GM23248 (cell line): Measurements from ENCODE around the gene NPC1L1. TPM values are rescaled to one million over a fixed set of nuclear protein-coding genes. Genes with fewer than 3 reads are reported as not detected.
A peak's percentile ranks its signal among the peaks of the same experiment; 100 is the strongest.

Experiments used
- DNase-seq: peaks from one replicate; pipeline ENCODE4 v3.0.0-alpha.2; 2015
- H2AFZ ChIP-seq: fragments of 200-600 bp; sonication (generic); 2 replicates; pipeline ENCODE4 v1.6.1; 2016; ENCODE audit warnings: antibody characterized with exemption
- H3F3A ChIP-seq: fragments of 200-600 bp; sonication (generic); 2 replicates; pipeline ENCODE4 v1.6.1; 2016; ENCODE audit warnings: mild to moderate bottlenecking, antibody characterized with exemption, mixed run types; ENCODE audit not compliant: insufficient read depth
- H3K27ac ChIP-seq: fragments of 200-600 bp; sonication (generic); 2 replicates; pipeline ENCODE4 v1.5.1; 2016; ENCODE audit warnings: mild to moderate bottlenecking
- H3K27me3 ChIP-seq: fragments of 200-600 bp; sonication (generic); replicated peaks from 2 replicates; pipeline ENCODE4 v1.6.1; 2016; ENCODE audit warnings: mild to moderate bottlenecking; ENCODE audit not compliant: insufficient read depth
- H3K36me3 ChIP-seq: fragments of 200-600 bp; sonication (generic); 2 replicates; pipeline ENCODE4 v1.6.1; 2016; ENCODE audit warnings: low read depth, mild to moderate bottlenecking
- H3K4me1 ChIP-seq: fragments of 200-600 bp; sonication (generic); 2 replicates; pipeline ENCODE4 v1.6.1; 2016; ENCODE audit warnings: mild to moderate bottlenecking; ENCODE audit not compliant: insufficient read depth
- H3K4me2 ChIP-seq: fragments of 200-600 bp; sonication (generic); one replicate; pipeline ENCODE4 v1.6.1; 2016; ENCODE audit warnings: mild to moderate bottlenecking; ENCODE audit not compliant: unreplicated experiment
- H3K4me3 ChIP-seq: fragments of 200-600 bp; sonication (generic); 2 replicates; pipeline ENCODE4 v1.5.1; 2016; ENCODE audit warnings: mild to moderate bottlenecking
- H3K79me2 ChIP-seq: fragments of 200-600 bp; sonication (generic); 2 replicates; pipeline ENCODE4 v1.6.1; 2016; ENCODE audit warnings: mild to moderate bottlenecking; ENCODE audit not compliant: insufficient read depth
- H3K9ac ChIP-seq: fragments of 200-600 bp; sonication (generic); 2 replicates; pipeline ENCODE4 v1.6.1; 2016; ENCODE audit warnings: mild to moderate bottlenecking
- H3K9me2 ChIP-seq: fragments of 200-600 bp; sonication (generic); 2 replicates; pipeline ENCODE4 v1.6.1; 2016; ENCODE audit warnings: mixed run types, mild to moderate bottlenecking, moderate library complexity; ENCODE audit not compliant: insufficient read depth
- H3K9me3 ChIP-seq: fragments of 200-600 bp; sonication (generic); one replicate; pipeline ENCODE4 v1.6.1; 2017; ENCODE audit warnings: low read depth
- H4K20me1 ChIP-seq: fragments of 200-600 bp; sonication (generic); 2 replicates; pipeline ENCODE4 v1.6.0; 2016; ENCODE audit not compliant: insufficient read depth
- EZH2 ChIP-seq: fragments of 200-600 bp; sonication (generic); IDR thresholded peaks from 2 replicates; pipeline ENCODE4 v1.6.1; 2018; ENCODE audit warnings: antibody characterized with exemption, mild to moderate bottlenecking; ENCODE audit not compliant: insufficient read depth, poor library complexity, severe bottlenecking
- EZH2phosphoT487 ChIP-seq: fragments of 200-600 bp; sonication (generic); IDR thresholded peaks from 2 replicates; pipeline ENCODE4 v1.6.1; 2018; ENCODE audit warnings: antibody characterized with exemption, moderate library complexity, mild to moderate bottlenecking, low read depth; ENCODE audit not compliant: insufficient read depth
- WGBS, 2 experiments: methylation state at CpG; one replicate each; pipeline ENCODE4 v1.1.6; 2015 to 2017; ENCODE audit warnings: low lambda C conversion rate in 2 of 2, low coverage in 1 of 2; ENCODE audit errors: missing lambda C conversion rate in 2 of 2; 5-methylcytosine and 5-hydroxymethylcytosine counted together
- in situ Hi-C: fragments of 300-500 bp; cut with MboI; formaldehyde crosslinking; loops from 2 replicates; pipeline ENCODE4 v1.15.0; 2020
- polyA plus RNA-seq: library from polyadenylated mRNA; unstranded; fragments of >200 nt; fragmentation: Nextera tagmentation; extraction: Ambion mirVana; gene quantifications from 2 replicates; pipeline ENCODE4 v1.2.1, GENCODE V29; 2016
- total RNA-seq: library from RNA; depleted of rRNA; stranded (reverse); fragments of >200 nt; shearing (Covaris generic); gene quantifications from 2 replicates; pipeline ENCODE4 v1.2.3, GENCODE V29; 2014

The NPC1L1 gene
- total and polyA plus RNA-seq, 2 experiments from 2014 or later, result not detected

DNA sequence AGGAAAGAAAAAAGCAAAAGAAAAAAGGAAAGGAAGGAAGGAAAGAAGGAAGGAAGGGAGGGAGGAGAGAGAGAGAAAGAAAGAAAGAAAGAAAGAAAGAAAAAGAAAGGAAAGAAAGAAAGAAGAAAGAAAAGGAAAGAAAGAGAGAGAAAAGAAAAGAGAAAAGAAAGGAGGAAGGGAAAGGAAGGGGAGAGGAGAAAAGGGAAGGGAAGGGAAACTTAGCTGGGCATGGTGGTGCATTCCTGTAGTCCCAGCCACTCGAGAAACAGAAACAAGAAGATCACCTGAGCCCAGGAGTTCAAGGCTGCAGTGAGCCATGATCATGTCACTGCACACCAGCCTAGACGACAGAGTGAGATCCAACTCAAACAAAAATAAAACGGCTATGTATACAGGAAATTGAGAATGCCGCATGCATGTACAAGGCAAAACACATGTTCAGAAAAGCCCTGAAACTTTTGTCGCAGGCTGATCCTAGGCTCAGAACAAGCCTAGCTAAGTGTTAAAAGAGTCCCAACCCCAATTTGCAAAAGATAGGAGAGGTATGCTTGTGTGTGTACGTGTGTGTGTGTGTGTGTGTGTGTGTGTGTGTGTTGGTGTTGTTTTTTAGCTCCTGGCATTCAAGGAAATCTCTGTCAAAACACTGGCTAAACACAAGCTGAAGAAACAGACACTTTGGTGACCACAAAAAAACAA lies 6.6 kb upstream of the NPC1L1 start:
- Histone ChIP-seq H3K4me2 (no peak overlapping the region), H3K79me2 (no peaks in the 10 kb centered on the region), H3K27ac (no peak overlapping the region), H2AFZ (peak overlapping the region; percentile 3; the same call in 1 of the 2 replicates), H3K4me1 (peaks cover 5% of the 10 kb centered on the region; the same call in 1 of the 2 replicates), H3K4me3 (no peak overlapping the region), H3K9me3 (no peaks in the 10 kb centered on the region), H3F3A (0 out of 2 replicates have a peak, but pooled peaks cover 6% of the 10 kb centered on the region), H3K36me3 (no peaks in the 10 kb centered on the region), H3K9me2 (no peaks in the 10 kb centered on the region), H3K9ac (no peak overlapping the region), H3K27me3 (0 out of 2 replicates have a peak, but pooled peaks cover 12% of the 10 kb centered on the region), H4K20me1 (no peaks in the 10 kb centered on the region)
- WGBS, 2 experiments, result 5 to 8% methylated on average over 6 of the region's 6 CpGs
- in situ Hi-C loops, result no loop called here
- no peak for TF ChIP-seq EZH2
- no peak for TF ChIP-seq EZH2phosphoT487
- DNase-seq, result no peak

DNA sequence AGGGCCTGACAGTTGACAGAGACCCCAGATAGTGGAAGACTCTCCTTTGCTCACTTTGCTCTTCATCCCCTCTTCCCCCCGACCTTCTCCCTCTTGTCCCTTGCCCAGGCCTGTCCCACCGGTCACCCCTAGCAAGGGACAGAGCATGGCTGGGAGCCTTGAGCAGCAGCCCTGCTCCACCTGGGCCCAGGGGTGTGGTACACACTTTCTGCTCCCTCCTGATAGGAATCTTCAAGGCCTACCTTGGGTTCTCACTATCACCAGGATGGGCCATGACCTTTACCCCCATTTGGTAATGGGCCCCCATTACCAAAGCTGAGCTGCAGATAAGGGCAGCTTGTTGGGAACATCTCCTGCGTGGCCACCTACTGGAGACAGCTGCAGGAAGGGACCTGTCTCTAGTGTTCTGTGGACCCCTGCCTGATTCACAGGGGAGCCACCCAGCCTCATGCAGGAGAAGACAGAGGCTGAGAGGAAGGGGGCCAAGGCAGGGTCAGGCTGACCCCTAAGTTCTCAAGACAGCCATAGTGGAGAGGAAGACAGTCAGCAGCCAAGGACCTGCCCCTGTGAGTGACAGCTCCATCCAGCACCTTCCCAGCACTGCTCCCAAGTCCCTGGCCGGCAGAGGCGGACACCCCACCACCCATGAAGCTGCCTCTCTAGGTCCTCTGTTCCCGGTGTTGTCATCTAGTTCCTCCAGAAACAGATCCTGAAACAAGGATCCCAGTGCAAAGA lies 913 bp upstream of the NPC1L1 start:
- no peak for DNase-seq
- Histone ChIP-seq H4K20me1 (no peaks in the 10 kb centered on the region), H3K9me2 (no peaks in the 10 kb centered on the region), H3K36me3 (no peaks in the 10 kb centered on the region), H3F3A (0 out of 2 replicates have a peak, but pooled peaks cover 6% of the 10 kb centered on the region), H3K9me3 (no peaks in the 10 kb centered on the region), H3K79me2 (no peaks in the 10 kb centered on the region), H3K4me3 (no peak overlapping the region), H3K4me2 (no peak overlapping the region), H3K9ac (no peak overlapping the region), H3K4me1 (peaks cover 5% of the 10 kb centered on the region; the same call in 1 of the 2 replicates), H3K27me3 (no peaks in the 10 kb centered on the region), H2AFZ (no peak overlapping the region), H3K27ac (no peak overlapping the region)
- no peak for TF ChIP-seq EZH2
- no peak for TF ChIP-seq EZH2phosphoT487
- WGBS, 2 experiments, result 67% methylated on average over 6 of the region's 6 CpGs
- in situ Hi-C loops, result no loop called here

DNA sequence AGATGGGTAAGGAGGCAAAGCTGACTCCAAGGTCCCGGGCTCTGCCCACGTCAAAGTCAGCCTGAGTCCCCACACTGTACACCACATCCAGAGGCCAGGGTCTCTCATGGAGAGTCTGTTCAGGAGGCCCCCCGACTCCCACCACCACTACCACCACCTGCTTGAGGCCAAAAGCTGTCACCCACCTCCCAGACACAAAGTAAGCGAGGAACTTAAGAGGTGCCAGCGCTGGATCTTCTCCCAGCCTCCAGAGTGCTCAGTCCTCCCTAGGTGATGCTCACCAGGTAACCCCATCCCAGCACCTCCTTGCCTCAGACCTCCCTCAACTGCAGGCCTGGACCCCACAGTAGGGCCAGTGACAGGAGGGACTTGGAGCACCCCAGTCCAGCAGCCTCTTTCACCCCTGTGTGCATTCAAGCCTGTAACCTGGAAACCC lies 520 bp downstream of the NPC1L1 start:
- Histone ChIP-seq H3K4me2 (no peak overlapping the region), H3K9me3 (no peaks in the 10 kb centered on the region), H3K4me1 (peaks cover 5% of the 10 kb centered on the region; the same call in 1 of the 2 replicates), H3K79me2 (no peaks in the 10 kb centered on the region), H3K4me3 (no peak overlapping the region), H2AFZ (no peak overlapping the region), H3K27ac (no peak overlapping the region), H3K9me2 (no peaks in the 10 kb centered on the region), H3K9ac (no peak overlapping the region), H3K36me3 (no peaks in the 10 kb centered on the region), H3F3A (0 out of 2 replicates have a peak, but pooled peaks cover 6% of the 10 kb centered on the region), H4K20me1 (no peaks in the 10 kb centered on the region), H3K27me3 (no peaks in the 10 kb centered on the region)
- in situ Hi-C loops, result no loop called here
- WGBS, 2 experiments, result 71 to 73% methylated on average over 5 of the region's 5 CpGs
- DNase-seq, result no peak
- TF ChIP-seq EZH2 (no peak), EZH2phosphoT487 (no peak)

DNA sequence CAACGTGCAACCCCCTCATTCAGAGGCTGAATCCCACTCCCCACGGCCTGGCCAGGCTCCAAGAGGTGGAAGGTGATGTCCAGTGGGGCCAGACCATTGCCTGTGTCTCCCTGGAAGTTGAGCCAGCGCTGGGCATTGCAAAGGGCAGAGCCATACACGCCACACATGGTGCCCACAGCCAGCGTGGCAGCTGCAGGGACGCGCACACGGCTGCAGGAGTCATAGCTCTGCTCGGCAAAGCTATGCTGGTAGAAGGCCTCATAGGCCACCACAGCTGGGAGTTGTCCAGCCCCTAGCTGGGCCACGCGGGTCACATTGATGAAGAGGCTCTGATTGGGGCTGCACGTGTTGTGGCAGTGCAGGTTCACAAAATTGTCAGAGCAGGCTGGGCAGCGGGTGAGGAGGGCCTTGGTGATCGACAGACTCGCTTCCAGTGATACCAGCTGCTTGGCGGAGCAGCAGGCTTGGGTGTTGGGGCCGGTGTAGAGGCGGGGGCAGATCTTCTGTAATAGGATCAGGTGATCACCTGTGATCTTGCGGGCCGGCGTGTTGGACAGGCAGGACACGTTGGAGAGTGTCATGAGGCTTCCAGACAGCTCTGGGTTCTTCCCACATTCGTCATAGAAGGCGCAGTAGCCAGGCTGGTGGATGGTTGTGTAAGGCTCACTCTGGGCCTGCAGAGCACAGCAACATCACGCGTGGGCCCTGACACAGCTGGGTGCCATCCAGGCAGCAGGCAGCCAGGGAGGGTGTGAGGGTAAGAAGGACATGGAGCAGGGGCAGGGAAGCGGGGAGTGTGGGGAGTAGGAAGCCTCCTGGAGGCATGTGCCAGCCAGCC lies 1.2 kb downstream of the NPC1L1 start:
- Histone ChIP-seq H3K9ac (no peak overlapping the region), H3K36me3 (no peaks in the 10 kb centered on the region), H3K4me2 (no peak overlapping the region), H3K9me2 (no peaks in the 10 kb centered on the region), H3K9me3 (no peaks in the 10 kb centered on the region), H3K79me2 (no peaks in the 10 kb centered on the region), H2AFZ (no peak overlapping the region), H3K27ac (no peak overlapping the region), H3K4me1 (peaks cover 5% of the 10 kb centered on the region; the same call in 1 of the 2 replicates), H3K4me3 (no peak overlapping the region), H3K27me3 (no peaks in the 10 kb centered on the region), H3F3A (0 out of 2 replicates have a peak, but pooled peaks cover 6% of the 10 kb centered on the region), H4K20me1 (no peaks in the 10 kb centered on the region)
- TF ChIP-seq EZH2 (no peak), EZH2phosphoT487 (no peak)
- WGBS, 2 experiments, result 80 to 81% methylated on average over 27 of the region's 27 CpGs
- DNase-seq, result no peak
- in situ Hi-C loops, result no loop called here
